Activated CD4-positive, alpha-beta T cell treated with anti-CD3 and anti-CD28 coated beads for 4 hours (primary cell): ENCODE measurements around the gene GARIN1A.
"Not testable (repeated sequence)": the region's sequence is repeated elsewhere in the genome, so short reads cannot be mapped to it uniquely, and the experiment has no call there.

Experiments
- DNase-seq, 2 donors: peaks; one replicate each; pipeline ENCODE4 v3.0.0-alpha.2; 2020

The GARIN1A gene

GRCh38 chr7:128683738-128684137 lies 11.6 kb downstream of the GARIN1A start:
- not testable (repeated sequence) for DNase-seq

GRCh38 chr7:128687131-128687530 lies 15.0 kb downstream of the GARIN1A start:
- no peak for DNase-seq

GRCh38 chr7:128688492-128688891 lies 16.4 kb downstream of the GARIN1A start:
- DNase-seq, result no peak

GRCh38 chr7:128689161-128689935 lies 17.3 kb downstream of the GARIN1A start:
- not testable (repeated sequence) for DNase-seq

GRCh38 chr7:128691227-128691626 lies 19.1 kb downstream of the GARIN1A start:
- DNase-seq, result no peak

GRCh38 chr7:128692623-128693270 lies 20.7 kb downstream of the GARIN1A start:
- no peak for DNase-seq

GRCh38 chr7:128693373-128694015 lies 21.4 kb downstream of the GARIN1A start:
- DNase-seq, result no peak

GRCh38 chr7:128694738-128695137 lies 22.6 kb downstream of the GARIN1A start:
- DNase-seq, result no peak

GRCh38 chr7:128697302-128697905 lies 25.3 kb downstream of the GARIN1A start:
- peak in 1 of 2 donors; percentile 1 for DNase-seq

- DNase-seq, result no peak
Observed at GRCh38 chr7:128699196-128699712, 27.2 kb downstream of the GARIN1A start.

GRCh38 chr7:128699895-128700294 lies 27.8 kb downstream of the GARIN1A start:
- no peak for DNase-seq

- DNase-seq, result no peak
Observed at GRCh38 chr7:128701062-128701785, 29.1 kb downstream of the GARIN1A start.

GRCh38 chr7:128703609-128704241 lies 31.6 kb downstream of the GARIN1A start:
- DNase-seq, result no peak

GRCh38 chr7:128705891-128706333 lies 33.8 kb downstream of the GARIN1A start:
- no peak for DNase-seq

GRCh38 chr7:128707752-128708151 lies 35.7 kb downstream of the GARIN1A start:
- no peak for DNase-seq

- no peak for DNase-seq
Observed at GRCh38 chr7:128708235-128708634, 36.1 kb downstream of the GARIN1A start.

GRCh38 chr7:128708824-128709223 lies 36.7 kb downstream of the GARIN1A start:
- DNase-seq, result no peak

GRCh38 chr7:128710481-128710880 lies 38.4 kb downstream of the GARIN1A start:
- no peak for DNase-seq

- no peak for DNase-seq
Observed at GRCh38 chr7:128713794-128714193, 41.7 kb downstream of the GARIN1A start.

- DNase-seq, result no peak
Observed at GRCh38 chr7:128714701-128715495, 42.8 kb downstream of the GARIN1A start.
